A673 (cell line): ENCODE data around the gene CBLN1. TPM values are rescaled to one million over a fixed set of nuclear protein-coding genes. Genes with fewer than 3 reads are reported as not detected.

Source experiments
- Bru-seq: library from RNA; stranded (reverse); fragments of 400-500 nt; gene quantifications from one replicate; lab custom pipeline; 2021; lab: Mats Ljungman, UMichigan
- BruChase-seq, 2 experiments: library from RNA; stranded (reverse); fragments of 400-500 nt; gene quantifications; one replicate each; lab custom pipeline; 2021; lab: Mats Ljungman, UMichigan
- BruUV-seq: library from RNA; stranded (reverse); fragments of 400-500 nt; replicated peaks from 2 replicates; lab custom pipeline; 2021; lab: Mats Ljungman, UMichigan
- CTCF ChIA-PET: fragments of 300-600 bp; sonication (Branson Sonifier 250); formaldehyde crosslinking; loops from one replicate; lab custom pipeline; 2022; ENCODE audit warnings: antibody characterized with exemption; lab: Charles Lee
- POLR2A ChIA-PET: fragments of 300-600 bp; sonication (Branson Sonifier 250); formaldehyde crosslinking; loops from one replicate; lab custom pipeline; 2022; ENCODE audit warnings: antibody characterized with exemption; ENCODE audit not compliant: low non-redundant PET; lab: Charles Lee
- DNase-seq: peaks from one replicate; pipeline ENCODE4 v3.0.0-alpha.2; 2015; ENCODE audit warnings: low spot score
- H3K27ac ChIP-seq: fragments of 200-600 bp; sonication (generic); 2 replicates; pipeline ENCODE4 v1.5.1; 2016; ENCODE audit warnings: mixed run types, low read depth, mild to moderate bottlenecking, mixed read lengths, antibody characterized with exemption, low read length; ENCODE audit not compliant: poor library complexity, severe bottlenecking
- H3K27me3 ChIP-seq: fragments of 200-600 bp; sonication (generic); replicated peaks from 2 replicates; pipeline ENCODE4 v1.6.1; 2017; ENCODE audit warnings: mixed run types, low read depth, mild to moderate bottlenecking, mixed read lengths, antibody characterized with exemption, low read length; ENCODE audit not compliant: insufficient read depth, poor library complexity
- H3K36me3 ChIP-seq: fragments of 200-600 bp; sonication (generic); 2 replicates; pipeline ENCODE4 v1.6.1; 2016; ENCODE audit warnings: mixed run types, mild to moderate bottlenecking, mixed read lengths, antibody characterized with exemption, low read length; ENCODE audit not compliant: insufficient read depth, poor library complexity, severe bottlenecking
- H3K4me1 ChIP-seq: fragments of 200-600 bp; sonication (generic); 2 replicates; pipeline ENCODE4 v1.6.1; 2017; ENCODE audit warnings: mixed run types, mild to moderate bottlenecking, mixed read lengths, antibody characterized with exemption, low read length; ENCODE audit not compliant: insufficient read depth, poor library complexity, severe bottlenecking
- H3K4me3 ChIP-seq: fragments of 200-600 bp; sonication (generic); 2 replicates; pipeline ENCODE4 v1.5.1; 2016; ENCODE audit warnings: low read depth, mixed run types, mild to moderate bottlenecking, mixed read lengths, low read length; ENCODE audit not compliant: poor library complexity, severe bottlenecking
- H3K9me3 ChIP-seq: fragments of 200-600 bp; sonication (generic); 2 replicates; pipeline ENCODE4 v1.6.1; 2016; ENCODE audit warnings: mixed run types, low read depth, mild to moderate bottlenecking, mixed read lengths, antibody characterized with exemption, low read length; ENCODE audit not compliant: poor library complexity, severe bottlenecking
- CTCF ChIP-seq: fragments of 300-800, 200-600 bp; sonication (generic); conservative IDR thresholded peaks from 2 replicates; pipeline ENCODE4 v1.5.1; 2017; ENCODE audit warnings: low read depth, mild to moderate bottlenecking, antibody characterized with exemption, low read length, moderate library complexity, mixed read lengths
- EZH2 ChIP-seq: fragments of 200-600 bp; sonication (generic); IDR thresholded peaks from 2 replicates; pipeline ENCODE4 v1.6.1; 2017; ENCODE audit warnings: borderline replicate concordance, low read depth, mild to moderate bottlenecking, mixed read lengths, antibody characterized with exemption, low read length; ENCODE audit not compliant: poor library complexity, severe bottlenecking
- intact Hi-C: fragments of 100-400 bp; cut with micrococcal nuclease; formaldehyde crosslinking; loops from one replicate; pipeline ENCODE4 v1.10.0; 2022; ENCODE audit not compliant: unreplicated experiment
- long read RNA-seq: library from polyadenylated mRNA; stranded (forward); transcript quantifications from one replicate; pipeline ENCODE4 v2.0.0, GENCODE V29; 2022
- total RNA-seq: library from RNA; stranded (reverse); gene quantifications from 2 replicates; pipeline ENCODE4 v1.2.3, GENCODE V29; 2021

CBLN1 gene
- total RNA-seq (not detected in 2 replicates), Bru-seq, nascent RNA (not detected), BruChase-seq, experiment 1, labeled RNA remaining after a 2-hour chase (not detected), BruChase-seq, experiment 2, labeled RNA remaining after a 6-hour chase (not detected)
- long read RNA-seq = 0 reads

DNA sequence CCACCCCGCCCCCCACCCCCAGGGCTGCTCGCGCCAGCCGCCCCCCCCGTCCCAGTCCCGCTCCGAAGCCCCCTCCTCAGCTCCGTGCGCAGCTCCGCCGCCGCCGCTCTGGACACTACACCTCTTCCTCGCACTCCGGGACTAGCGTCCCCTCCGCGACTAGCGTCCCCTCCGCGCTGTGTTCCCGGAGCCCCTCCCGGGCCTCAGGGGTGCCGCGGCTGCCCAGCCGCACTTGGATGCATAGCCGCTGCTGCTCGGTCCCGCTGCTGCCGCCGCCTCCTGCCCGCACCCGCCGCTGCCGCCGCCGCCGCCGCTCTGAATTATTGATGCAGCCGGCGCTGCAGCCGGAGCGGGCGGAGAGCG lies at the start of gene CBLN1:
Gene CBLN1 (minus strand): TSS at position 359 of the 363 bp plus-strand sequence. CDS start 373 bp downstream, outside the sequence.
- no peaks in the 10 kb centered on the region for H3K4me1 ChIP-seq
- CTCF ChIA-PET = no interaction called here
- no TSS peak for BruUV-seq
- intact Hi-C loops = no loop called here
- no peak for DNase-seq
- H3K27me3 ChIP-seq = peaks cover 89% of the 10 kb centered on the region
- no peaks in the 10 kb centered on the region for H3K36me3 ChIP-seq
- H3K27ac ChIP-seq = no peak within 1 kb of the TSS
- H3K9me3 ChIP-seq = no peaks in the 10 kb centered on the region
- TF ChIP-seq CTCF (no peak), EZH2 (no peak)
- no peak within 1 kb of the TSS for H3K4me3 ChIP-seq
- POLR2A ChIA-PET = no interaction called here

DNA sequence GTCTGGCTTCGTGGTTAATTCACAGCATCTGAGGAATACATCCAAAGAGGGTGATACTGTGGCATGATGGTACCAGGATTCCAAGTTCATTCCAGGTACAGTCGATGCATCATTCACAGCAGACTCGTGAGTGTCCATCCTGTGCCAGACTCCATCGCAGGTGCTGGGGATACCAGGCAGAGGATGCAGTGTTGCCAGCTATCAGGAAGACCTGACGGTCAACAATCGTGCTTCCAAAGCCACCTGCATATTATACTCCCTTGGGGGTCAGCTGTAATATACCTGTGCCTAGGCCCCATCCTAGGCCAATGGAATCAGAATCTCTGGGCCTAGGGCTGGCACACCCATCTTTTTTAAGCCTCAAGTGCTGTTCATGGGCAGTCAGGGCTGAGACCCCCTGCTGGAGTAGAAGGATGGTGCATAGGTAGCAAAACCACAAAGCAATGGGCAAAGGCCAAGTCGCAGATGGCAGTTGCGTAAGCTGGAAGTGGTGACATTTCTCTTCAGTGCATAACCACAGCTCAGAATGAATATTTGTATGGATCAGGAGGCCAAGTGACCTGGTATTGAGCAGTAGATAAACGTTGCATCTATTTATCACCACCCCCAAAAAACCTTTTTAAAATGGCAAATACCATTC lies 49.0 kb upstream of the CBLN1 start:
- Histone ChIP-seq H3K4me3 (no peak overlapping the region), H3K27ac (no peak overlapping the region), H3K9me3 (no peaks in the 10 kb centered on the region), H3K4me1 (no peaks in the 10 kb centered on the region), H3K36me3 (no peaks in the 10 kb centered on the region), H3K27me3 (peaks cover 53% of the 10 kb centered on the region)
- CTCF ChIA-PET = no interaction called here
- no peak for TF ChIP-seq EZH2
- TF ChIP-seq CTCF = no peak
- DNase-seq = no peak
- BruUV-seq = no TSS peak
- POLR2A ChIA-PET = no interaction called here
- intact Hi-C loops = no loop called here

GRCh38 chr16:49328325-49328724 lies 46.7 kb upstream of the CBLN1 start:
- Histone ChIP-seq H3K27me3 (peaks cover 64% of the 10 kb centered on the region), H3K4me1 (no peaks in the 10 kb centered on the region), H3K36me3 (no peaks in the 10 kb centered on the region), H3K4me3 (no peak overlapping the region), H3K9me3 (no peaks in the 10 kb centered on the region), H3K27ac (no peak overlapping the region)
- BruUV-seq = no TSS peak
- intact Hi-C loops = no loop called here
- ChIA-PET POLR2A (no interaction called here), CTCF (no interaction called here)
- no peak for TF ChIP-seq CTCF
- no peak for TF ChIP-seq EZH2
- DNase-seq = no peak
